Left cardiac atrium (tissue), 4 donors: ENCODE results near the gene STAB2. TPM values are rescaled to one million over a fixed set of nuclear protein-coding genes. Genes with fewer than 3 reads are reported as not detected.

Experiments
- ATAC-seq, 2 donors: fragments of 200-7000 bp; cut with Tn5 transposase; one replicate each; pipeline ENCODE4 v1.9.1; 2020; ENCODE audit warnings: mild to moderate bottlenecking in 2 of 2, moderate library complexity in 2 of 2
- DNase-seq: peaks from one replicate; pipeline ENCODE4 v3.0.0-alpha.2; 2020
- intact Hi-C, 2 donors: fragments of 100-400 bp; cut with DNase I; formaldehyde crosslinking; loops; one replicate each; pipeline versions ENCODE4 v1.14.1 to v1.15.1; 2022 to 2023
- total RNA-seq, 2 donors: library from RNA; stranded (reverse); fragmentation: NEBNext Ultra II Directional; extraction: Animal tissue kit (Norgen Biotek cat#: 25700); gene quantifications; one replicate each; pipeline ENCODE4 v1.2.1, GENCODE V29; 2021
- donor health status: DM: no; HTN: yes; CAD: no.
- donor health status: DM: no; HTN: yes; CAD: no; lungs with severe emphysema.
- donor health status: DM: yes; HTN: yes; CAD: no.
- donor health status: Dilated cardiomyopathy.

The STAB2 gene
- total RNA-seq, 2 donors from 2014 or later = 0.18 to 0.91 TPM

GRCh38 chr12:103813426-103813825, 226.4 kb downstream of the STAB2 start:
- DNase-seq (no peak), ATAC-seq (no peak)
- intact Hi-C loops = no loop called here

GRCh38 chr12:103813949-103814348, 226.9 kb downstream of the STAB2 start:
- DNase-seq = no peak
- ATAC-seq = peak; percentile 30 to 66
- intact Hi-C loops = no loop called here

GRCh38 chr12:103814436-103814835, 227.4 kb downstream of the STAB2 start:
- intact Hi-C loops = no loop called here
- ATAC-seq = peak in 1 of 2 donors; percentile 53

More at GRCh38 chr12:103814436-103814835, 227.4 kb downstream of the STAB2 start:
- no peak for DNase-seq

Other genes with a start within 250 kb of the STAB2 start
- gene C12orf42, start 91.3 kb upstream of the STAB2 start, total RNA-seq = not detected